GM12872 (cell line): ENCODE data around the gene BMPR1B.

Experiments
- CTCF ChIP-seq: IDR thresholded peaks from 3 replicates; pipeline ENCODE4 v1.5.1; 2011; ENCODE audit warnings: low read depth, mild to moderate bottlenecking, low read length, moderate library complexity; ENCODE audit not compliant: insufficient read depth

Gene BMPR1B

GRCh38 chr4:94763500-94763899, 5.7 kb downstream of the BMPR1B start:
- TF ChIP-seq CTCF, result no peak

DNA sequence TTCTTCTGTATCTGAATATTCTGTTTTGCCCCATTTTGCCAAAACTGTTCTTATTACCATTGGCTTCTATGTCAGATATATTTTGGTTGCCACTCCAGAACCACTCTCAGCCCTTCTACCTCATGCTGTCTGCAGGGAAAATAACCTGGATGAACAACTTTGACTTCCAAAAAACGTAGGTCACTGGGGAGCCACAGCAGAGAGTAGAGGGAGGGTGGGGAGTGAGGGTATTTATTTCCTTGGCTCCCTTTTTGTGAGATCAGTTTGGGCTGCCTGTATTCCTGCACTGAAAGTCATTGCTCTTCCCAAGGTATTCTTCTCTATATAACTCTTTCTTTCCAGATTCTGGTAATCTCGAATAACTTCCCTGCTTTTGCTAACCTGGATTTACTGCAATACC, 6.3 kb downstream of the BMPR1B start:
- no peak for TF ChIP-seq CTCF

- no peak for TF ChIP-seq CTCF
Observed at GRCh38 chr4:94765174-94765573, 7.4 kb downstream of the BMPR1B start.

DNA sequence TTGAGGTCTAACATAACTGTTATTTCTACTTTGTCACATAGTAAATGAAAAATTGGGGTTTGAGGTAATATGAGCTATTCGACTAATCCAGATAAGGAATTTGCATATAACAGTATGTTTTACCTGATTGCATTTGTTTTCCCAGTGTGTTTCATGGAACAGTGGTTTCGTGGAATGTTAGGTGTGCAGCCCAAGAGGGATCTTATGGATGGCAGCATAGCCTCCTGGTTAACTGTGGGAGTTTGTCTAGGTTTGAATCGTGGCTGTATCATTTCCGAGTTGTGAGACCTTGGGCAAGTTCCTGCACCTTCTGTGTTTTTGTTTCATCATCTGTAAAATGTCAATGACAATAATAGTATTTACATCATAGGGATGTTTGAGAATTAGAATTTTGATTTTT, 7.9 kb downstream of the BMPR1B start:
- no peak for TF ChIP-seq CTCF

- TF ChIP-seq CTCF, result no peak
Observed at GRCh38 chr4:94766856-94767255, 9.1 kb downstream of the BMPR1B start.

DNA sequence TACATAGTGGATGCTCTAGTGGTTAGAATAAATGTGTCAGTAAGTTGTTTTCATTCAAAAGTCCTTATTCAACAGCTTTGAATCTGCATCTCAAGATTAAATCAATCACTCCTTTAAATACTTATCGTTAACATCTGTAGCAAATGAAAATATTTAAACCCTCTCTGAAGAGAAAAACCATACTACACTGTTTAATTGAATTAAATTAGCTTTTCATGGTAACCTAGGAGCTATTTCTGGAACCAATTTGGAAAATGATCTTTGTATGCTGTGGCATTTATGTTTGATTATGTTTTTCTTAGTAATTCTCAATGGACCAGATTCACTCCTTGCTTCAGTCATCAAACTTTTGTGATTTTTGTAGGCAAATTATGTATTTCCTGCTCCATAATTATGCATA, 9.7 kb downstream of the BMPR1B start:
- no peak for TF ChIP-seq CTCF

- TF ChIP-seq CTCF, result no peak
Observed at GRCh38 chr4:94782707-94783106, 25.0 kb downstream of the BMPR1B start.

- TF ChIP-seq CTCF, result no peak
Observed at GRCh38 chr4:94791701-94792100, 33.9 kb downstream of the BMPR1B start.
